GM21447 (cell line): ENCODE data around the gene TBXAS1.
"Not testable (repeated sequence)": the region's sequence is repeated elsewhere in the genome, so short reads cannot be mapped to it uniquely, and the experiment has no call there.

Source experiments
- ATAC-seq: cut with Tn5 transposase; IDR thresholded peaks from one replicate; pipeline ENCODE4 v1.9.1; 2021; ENCODE audit not compliant: unreplicated experiment

The TBXAS1 gene

GRCh38 chr7:139913021-139913844, 84.2 kb downstream of the TBXAS1 start:
- no peak for ATAC-seq

- no peak for ATAC-seq
These were observed 84.7 kb downstream of the TBXAS1 start for GRCh38 chr7:139913845-139914135.

- no peak for ATAC-seq
These were observed 85.5 kb downstream of the TBXAS1 start for GRCh38 chr7:139914306-139915267.

- ATAC-seq, result no peak
These were observed 86.3 kb downstream of the TBXAS1 start for GRCh38 chr7:139915268-139915863.

DNA sequence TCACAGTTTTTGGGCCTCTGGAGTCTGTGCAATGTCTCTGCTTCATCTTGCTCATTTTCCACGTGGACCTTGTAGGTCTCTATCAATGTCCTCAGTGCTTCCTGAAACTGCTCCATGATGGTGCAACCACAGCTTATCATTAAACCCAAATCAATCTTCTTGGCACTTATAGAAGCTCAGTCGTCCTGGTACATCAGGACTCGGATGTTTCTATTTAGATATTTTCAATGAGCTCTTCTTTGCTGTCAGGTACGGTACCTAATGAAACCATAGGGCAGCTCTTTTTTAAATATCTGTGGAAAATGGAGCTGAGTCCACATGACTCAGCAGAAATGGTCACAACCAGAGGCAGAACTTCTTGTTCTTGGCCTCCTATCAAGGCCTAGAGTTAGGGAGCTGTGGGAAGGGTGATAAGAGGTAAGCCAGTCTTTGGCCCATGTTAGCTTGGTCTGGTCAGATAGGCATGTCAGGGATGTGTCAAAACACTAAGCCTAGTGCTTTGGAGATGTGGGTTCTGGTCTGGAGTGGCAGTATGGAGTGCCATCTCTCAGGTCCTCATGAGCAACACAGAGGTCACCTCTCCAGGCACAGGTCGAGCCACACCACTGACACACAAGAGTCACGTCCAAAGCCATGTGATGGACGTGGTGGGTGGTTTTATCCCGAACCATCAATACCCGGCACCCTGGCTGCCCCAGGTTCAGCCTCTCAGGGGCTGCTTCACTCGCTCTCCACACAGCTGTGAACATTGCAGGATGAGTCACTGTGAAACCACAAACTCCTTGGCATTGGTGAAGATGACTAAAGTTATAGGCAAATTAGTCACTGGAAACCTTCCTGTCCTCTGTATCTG, 87.0 kb downstream of the TBXAS1 start:
- peak; percentile 91 for ATAC-seq

DNA sequence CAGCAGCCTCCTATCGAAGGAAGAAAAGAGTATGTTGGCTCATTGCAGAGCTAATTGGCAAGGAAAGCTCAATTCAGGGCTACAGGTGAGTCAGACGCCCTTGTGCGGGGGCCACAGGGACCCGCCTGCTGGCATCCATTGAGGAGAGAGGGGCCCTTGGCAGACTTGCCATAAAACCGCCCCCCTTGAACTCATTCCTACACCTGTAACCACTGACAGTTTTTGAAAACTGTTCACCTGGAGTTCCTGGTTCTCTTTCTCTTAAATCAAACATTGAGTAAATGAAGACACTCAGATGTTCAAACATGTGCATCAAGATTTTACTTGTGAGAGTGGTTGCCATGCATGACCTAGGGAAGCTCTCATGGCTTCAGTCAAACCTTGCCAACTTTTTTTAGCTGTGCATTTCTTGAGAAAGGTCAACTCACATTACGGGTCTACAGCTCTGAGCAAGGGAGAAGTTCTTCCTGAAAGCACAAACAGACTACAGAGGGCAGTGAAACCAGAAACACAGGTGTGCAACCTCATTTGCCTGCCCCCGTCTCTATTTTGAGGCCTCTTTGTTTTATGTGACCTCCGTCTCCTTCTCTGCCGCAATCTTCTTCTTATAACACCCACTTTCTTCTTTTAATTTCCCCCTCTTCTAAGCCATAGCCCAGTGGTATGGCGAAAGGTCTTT, 87.8 kb downstream of the TBXAS1 start:
- ATAC-seq, result peak; percentile 75

- no peak for ATAC-seq
These were observed 88.8 kb downstream of the TBXAS1 start for GRCh38 chr7:139917851-139918250.

DNA sequence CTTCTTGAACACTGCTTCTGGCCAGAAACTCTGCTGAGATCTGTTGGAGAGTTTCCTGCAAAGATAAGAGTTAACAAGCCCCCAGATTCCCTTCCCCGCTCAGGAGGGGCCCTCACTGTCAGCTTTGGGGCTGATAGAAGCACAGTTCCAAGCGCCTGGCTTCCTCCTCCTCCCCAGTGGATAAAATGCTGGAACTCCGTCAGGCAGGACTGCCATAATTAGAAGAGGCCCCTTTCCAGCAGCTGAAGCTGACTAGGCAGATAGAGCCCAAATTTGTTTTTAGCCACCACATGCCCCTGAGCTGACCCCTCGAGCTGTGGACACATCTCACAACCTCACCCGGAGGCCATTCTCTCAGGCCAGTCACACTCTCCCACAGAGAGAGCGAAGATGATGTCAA, 89.4 kb downstream of the TBXAS1 start:
- ATAC-seq, result no peak

DNA sequence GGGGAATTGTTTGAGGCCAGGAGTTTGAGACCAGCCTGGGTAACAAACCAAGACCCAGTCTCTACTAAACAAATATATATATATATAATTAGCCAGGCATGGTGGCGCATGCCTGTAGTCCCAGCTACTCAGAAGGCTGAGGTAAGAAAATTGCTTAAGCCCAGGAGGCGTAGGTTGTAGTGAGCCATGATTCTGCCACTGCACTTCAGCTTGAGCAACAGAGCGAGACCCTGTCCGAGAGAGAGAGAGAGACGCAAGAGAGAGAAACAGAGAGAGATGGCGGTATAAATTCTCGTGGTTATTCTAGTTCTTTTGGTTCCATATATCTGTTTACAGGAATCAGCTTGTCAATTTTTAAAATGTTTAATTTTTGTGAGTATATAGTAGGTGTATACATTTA, 94.0 kb downstream of the TBXAS1 start:
- ATAC-seq, result no peak

DNA sequence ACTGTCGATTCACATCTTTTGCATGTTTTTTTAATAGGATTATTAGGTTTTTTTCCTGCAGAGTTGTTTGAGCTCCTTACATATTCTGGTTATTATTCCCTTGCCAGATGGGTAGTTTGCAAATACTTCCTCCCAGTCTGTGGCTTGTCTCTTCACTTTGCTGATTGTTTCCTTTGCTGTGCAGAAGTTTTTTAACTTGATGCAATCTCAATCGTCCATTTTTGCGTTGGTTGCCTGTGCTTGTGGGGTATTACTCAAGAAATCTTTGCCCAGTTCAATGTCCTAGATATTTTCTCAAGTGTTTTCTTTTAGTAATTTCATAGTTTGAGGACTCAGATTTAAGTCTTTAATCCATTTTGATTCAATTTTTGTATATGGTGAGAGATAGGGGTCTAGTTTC, 95.4 kb downstream of the TBXAS1 start:
- no peak for ATAC-seq

- not testable (repeated sequence) for ATAC-seq
These were observed 100.2 kb downstream of the TBXAS1 start for GRCh38 chr7:139929221-139929620.

GRCh38 chr7:139930286-139930965, 101.4 kb downstream of the TBXAS1 start:
- ATAC-seq, result no peak

DNA sequence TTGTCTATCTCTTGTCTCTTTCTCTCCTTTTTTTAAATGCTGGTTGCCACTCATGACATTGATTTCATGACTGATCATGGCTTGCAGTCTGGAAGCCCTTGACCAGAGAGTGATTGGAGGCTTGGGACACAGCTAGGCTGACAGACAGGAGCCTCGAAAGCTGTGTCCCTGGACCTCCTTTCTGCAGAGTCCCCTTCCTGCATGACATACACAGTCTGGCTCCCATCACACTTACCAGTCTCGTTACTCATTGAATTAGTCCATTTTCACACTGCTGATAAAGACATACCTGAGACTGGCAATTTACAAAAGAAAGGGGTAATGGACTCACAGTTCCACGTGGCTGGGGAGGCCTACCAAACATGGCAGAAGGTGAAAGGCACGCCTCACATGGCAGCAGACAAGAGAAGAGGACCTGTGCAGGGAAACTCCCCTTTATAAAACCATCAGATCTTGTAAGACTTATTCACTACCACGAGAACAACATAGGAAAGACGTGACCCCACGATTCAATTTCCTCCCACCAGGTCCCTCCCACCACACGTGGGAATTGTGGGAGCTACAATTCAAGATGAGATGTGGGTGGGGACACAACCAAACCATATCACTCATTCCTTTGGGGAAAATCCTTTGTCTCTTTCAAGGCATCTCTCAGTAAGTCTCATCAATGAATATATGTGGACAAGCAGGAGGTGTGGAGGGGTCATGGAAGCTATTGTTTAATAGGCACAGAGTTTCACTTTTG, 102.3 kb downstream of the TBXAS1 start:
- no peak for ATAC-seq

- ATAC-seq, result no peak
These were observed 103.5 kb downstream of the TBXAS1 start for GRCh38 chr7:139932531-139932930.

DNA sequence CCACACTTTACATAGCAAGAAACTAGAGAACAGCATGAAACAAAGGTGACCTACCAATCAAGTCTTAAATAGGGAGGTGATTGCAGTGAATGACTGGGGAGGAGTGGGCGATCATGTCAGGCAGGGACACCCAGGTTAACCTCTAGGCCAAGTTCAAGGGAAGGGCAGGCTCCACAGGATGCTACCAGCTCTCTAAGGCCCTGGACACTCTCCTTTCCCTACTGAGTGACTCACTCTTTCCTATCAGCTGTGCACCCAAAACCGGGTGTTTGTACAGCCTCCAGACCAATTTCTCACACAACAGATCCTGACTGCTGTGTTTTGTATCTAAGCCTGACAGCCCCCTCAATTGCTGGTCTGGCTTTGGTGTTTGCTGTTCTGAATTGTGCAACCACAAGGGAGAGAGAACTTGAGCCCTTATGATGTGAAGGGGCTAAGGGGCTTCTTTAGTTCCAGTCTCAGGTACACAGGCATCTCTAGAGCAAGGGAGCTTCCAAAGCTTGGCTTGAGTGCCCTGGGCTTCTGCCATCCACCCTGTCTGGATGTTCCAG, 107.8 kb downstream of the TBXAS1 start:
- no peak for ATAC-seq

DNA sequence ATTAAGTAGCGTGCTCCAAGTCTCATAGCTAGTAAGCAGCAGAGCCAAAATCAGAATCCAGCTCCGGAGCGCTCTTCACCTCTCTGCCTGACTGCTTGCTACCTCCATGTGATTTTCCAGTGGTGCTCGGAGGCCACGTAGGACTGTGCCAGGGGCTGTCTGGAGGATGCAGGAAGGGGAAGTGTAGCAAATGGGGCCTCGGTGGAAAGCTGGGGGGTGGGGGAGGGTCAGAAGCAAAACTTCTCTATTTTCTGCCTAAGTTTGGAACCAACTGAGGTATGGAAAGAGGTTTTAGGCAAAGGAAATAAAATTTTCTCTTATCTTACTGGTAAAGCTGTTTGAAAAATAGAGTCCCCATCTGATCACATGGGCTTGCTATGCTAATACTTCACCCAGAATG, 108.7 kb downstream of the TBXAS1 start:
- no peak for ATAC-seq

- ATAC-seq, result no peak
These were observed 111.8 kb downstream of the TBXAS1 start for GRCh38 chr7:139940866-139941265.

GRCh38 chr7:139941421-139941820, 112.4 kb downstream of the TBXAS1 start:
- ATAC-seq, result no peak

DNA sequence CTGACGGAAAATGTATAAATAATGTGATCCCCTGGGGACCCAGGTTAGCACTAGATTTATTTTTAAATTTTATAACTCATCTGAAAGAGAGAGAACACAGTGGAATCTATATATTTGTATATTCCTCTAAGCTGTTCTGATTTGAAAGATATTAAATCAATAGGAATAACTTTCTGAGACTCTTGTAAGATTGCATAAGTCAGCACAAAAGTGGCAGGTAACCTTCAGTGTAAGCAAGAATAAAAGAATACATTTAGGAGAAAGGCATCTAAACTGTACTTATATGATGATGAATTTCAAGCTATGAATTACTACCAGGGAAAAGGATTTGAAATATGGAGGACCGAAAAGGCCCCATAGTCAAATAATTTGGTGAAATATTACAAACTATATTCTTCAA, 112.8 kb downstream of the TBXAS1 start:
- no peak for ATAC-seq
